Subcutaneous adipose tissue (tissue), 4 donors: Measurements from ENCODE around the gene AIRE. TPM values are rescaled to one million over a fixed set of nuclear protein-coding genes. Genes with fewer than 3 reads are reported as not detected.

Experiments
- CTCF ChIP-seq: fragments of 450-650 bp; IDR thresholded peaks from one replicate; pipeline ENCODE4 v1.5.1; 2016; ENCODE audit warnings: low read depth, mild to moderate bottlenecking, control low read depth, antibody characterized with exemption, moderate library complexity
- total RNA-seq, 4 donors: library from RNA; depleted of rRNA; stranded (reverse); fragments of >200 nt; gene quantifications; one replicate each; pipeline ENCODE4 v1.1.0, GENCODE V29; 2016

AIRE gene
- total RNA-seq, 4 donors from 2014 or later, result not detected

- TF ChIP-seq CTCF, result no peak
These were observed 27.8 kb downstream of the AIRE start for GRCh38 chr21:44313451-44313850.

DNA sequence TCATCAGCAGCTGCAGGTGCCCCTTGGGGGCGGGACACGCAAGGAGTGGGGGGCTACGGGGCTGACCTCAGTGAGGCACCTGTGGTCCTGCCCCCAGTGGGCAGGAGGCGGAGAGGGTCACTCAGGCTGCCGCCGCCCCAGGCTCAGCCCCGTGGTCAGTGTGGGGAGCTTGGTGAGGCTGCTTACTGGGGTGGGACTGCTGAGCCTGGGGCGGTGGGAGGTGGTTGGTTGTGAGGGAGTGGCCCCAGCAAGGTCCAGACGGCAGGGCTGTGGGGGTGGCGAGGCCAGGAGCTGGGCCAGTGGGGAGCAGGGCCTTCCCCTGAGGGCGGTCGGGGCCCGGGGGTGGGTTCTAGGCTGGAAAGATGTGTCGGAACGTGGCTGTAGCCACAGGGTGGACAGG lies 28.5 kb downstream of the AIRE start:
- no peak for TF ChIP-seq CTCF

DNA sequence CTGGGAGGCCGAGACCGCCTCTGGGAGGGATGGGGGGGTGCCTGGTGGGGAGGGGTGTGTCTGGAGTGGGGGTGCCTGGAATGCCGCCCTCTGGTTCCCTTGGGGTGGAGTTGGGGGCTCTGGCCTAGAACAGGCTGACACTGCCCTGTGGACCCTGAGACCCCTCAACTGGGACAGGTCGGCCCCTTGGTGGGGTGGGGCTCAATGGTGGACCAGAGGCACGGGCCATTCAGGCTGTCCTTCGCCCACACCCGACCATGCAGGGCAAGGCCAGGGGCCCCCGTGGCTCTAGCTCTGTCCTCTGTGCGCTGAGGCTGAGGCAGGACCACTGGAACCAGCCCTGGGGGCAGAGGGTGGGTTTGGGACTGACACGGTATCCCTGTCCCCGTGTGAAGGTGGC lies 28.9 kb downstream of the AIRE start:
- TF ChIP-seq CTCF, result no peak

DNA sequence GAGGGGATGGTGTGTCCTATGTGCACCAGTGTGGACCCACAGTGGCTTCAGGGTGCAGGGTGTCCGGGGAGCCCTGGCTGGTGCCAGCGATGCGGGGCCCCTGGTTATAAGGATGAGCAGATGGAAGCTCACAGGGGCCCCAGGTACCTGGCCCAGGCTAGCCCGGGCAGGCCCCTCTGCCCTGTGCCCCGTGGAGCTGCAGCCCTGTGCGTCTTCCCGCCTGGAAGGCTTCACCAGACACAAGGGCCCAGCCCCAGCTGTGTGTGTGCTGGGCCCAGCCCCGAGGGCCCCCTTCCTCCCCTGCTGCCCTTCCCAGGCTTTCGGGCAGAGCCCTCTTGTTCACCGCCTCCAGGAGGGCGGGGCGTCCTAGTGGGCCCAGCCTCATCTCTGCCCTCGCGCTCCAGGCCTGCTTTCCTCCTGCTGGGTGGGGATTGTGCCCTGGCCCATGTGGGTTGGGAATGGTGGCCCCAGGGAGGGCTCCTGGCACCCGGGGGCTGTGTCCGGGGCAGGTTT lies 30.1 kb downstream of the AIRE start:
- TF ChIP-seq CTCF, result no peak

DNA sequence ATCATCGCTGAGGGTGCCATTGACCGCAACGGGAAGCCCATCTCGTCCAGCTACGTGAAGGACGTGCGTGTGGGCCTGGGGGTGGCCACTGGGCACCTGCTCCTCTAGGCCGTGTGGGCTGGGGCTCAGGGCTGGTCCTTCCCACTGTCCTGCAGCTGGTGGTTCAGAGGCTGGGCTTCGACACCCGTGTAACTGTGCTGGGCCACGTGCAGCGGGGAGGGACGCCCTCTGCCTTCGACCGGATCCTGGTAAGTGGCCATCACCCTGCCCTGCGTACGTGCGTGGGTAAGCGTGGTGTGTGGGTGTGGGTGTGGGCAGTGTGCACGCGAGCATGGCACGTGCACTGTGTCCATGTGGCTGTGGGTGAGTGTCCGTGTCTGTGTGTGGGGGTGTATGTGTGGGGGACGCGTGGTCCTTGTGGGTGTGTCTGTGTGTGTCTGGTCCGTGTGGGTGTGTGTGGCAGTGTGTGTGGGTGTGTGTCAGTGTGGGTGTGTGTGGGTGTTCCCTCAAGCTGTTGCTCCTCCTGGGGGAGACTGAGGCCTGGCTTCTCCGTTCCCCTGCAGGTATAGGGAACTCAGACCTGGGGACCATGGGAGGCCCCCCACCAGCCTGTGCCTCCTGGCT lies 30.7 kb downstream of the AIRE start:
- no peak for TF ChIP-seq CTCF

DNA sequence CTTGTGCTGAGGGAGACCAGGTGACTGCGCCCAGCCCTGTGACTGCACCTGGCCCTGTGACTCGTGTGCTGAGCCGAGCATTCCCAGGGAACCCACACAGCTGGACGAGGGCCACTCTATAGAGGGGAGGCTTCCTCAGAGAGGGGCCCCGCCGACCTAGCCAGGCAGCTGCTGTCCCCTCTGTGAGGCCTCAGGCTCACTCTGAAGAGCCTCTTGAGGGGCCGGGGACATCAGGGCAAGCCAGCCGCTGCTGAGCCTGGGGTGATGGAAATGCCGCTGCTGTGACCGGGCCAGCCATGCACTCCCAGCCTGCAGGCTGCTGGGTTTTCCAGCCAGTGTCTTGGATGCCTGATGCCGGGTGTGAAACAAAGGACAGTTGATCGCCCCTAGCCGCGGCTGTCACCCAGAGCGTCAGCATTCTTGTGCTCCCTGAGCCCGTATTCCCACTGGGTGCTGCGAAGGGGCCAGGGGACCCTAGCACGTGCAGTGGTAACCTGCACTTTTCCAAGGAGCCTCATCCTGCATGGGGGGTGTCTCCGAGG lies 31.6 kb downstream of the AIRE start:
- TF ChIP-seq CTCF, result no peak

DNA sequence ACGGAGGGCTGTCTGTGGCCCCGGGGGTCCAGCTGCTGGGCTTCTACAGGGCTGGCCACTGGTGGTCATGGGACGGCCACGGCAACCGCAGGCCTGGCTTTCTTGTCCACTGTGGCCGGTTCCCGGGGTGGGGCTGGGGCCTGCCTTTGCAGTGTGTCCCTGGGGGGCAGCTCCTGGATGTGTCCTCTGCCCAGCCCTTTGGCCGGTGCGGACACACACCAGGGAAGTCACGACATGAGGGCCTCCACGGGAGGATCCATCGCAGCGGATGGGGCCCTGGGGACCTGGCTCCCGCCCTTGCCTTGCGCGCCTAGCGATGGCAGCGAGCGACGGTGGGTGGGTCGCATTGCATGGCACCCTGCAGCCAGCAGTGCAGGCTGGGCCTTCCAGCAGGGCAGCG lies 32.2 kb downstream of the AIRE start:
- TF ChIP-seq CTCF, result no peak
